ENCODE results near the gene FBXO44. TPM values are rescaled to one million over a fixed set of nuclear protein-coding genes. Genes with fewer than 3 reads are reported as not detected.

Gene FBXO44
- total RNA-seq, 1 experiment from 2014 or later, result 60.9 TPM

DNA sequence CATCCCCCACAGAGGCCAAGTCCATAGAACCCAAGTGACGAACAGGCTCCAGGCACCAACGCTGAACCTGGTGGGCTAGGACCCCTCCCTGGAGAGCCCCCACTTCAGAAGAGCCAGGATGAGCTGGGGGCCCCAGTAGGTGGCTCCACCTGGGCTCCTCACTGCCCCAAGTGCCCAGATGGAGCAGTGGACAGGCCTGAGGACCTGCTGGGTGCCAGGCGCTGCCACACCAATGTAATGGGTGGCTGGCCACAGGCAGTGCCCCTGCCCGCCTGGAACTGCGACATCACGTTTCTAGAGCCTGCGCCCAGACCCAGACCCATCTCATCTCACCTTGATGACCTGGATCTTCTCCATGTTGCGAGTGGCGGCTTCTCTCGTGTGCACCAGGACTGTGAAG is 20.6 kb downstream of the FBXO44 start:
- Histone ChIP-seq H3K27ac (ENCODE audit: low read depth, low read length) (no peak overlapping the region), H3K9ac (ENCODE audit: low read length) (no peak overlapping the region), H4K20me1 (ENCODE audit: insufficient read depth) (no peaks in the 10 kb centered on the region), H3K79me2 (ENCODE audit: insufficient read depth, low read length) (peaks cover 10% of the 10 kb centered on the region; the same call in 1 of the 2 replicates), H3K27me3 (ENCODE audit: insufficient read depth, low read length) (no peaks in the 10 kb centered on the region), H3K4me2 (ENCODE audit: low read length) (no peak overlapping the region), H3K9me2 (ENCODE audit: insufficient read depth) (no peaks in the 10 kb centered on the region), H2AFZ (ENCODE audit: low read depth, low read length, poor library complexity, severe bottlenecking) (no peak overlapping the region), H3K36me3 (ENCODE audit: control insufficient read depth in 1 of 2, insufficient read depth in 2 of 2, low read length in 2 of 2) (peaks cover 19 to 24% of the 10 kb centered on the region in 2 experiments; a peak in 3 of 4 replicates), H3K9me3 (ENCODE audit: control insufficient read depth in 1 of 2, insufficient read depth in 1 of 2, low read depth in 1 of 2, low read length in 2 of 2) (no peaks in the 10 kb centered on the region), H3K4me1 (ENCODE audit: control insufficient read depth in 1 of 2, insufficient read depth in 2 of 2, low read length in 2 of 2) (peaks cover 3 to 11% of the 10 kb centered on the region in 2 experiments; a peak in 3 of 4 replicates), H3K4me3 (replicated peaks in 1 of 2; ENCODE audit: low read depth in 1 of 2, low read length in 2 of 2) (no peak overlapping the region)
- DNase-seq (ENCODE audit: low read depth, low spot score) (no peak), ATAC-seq (peak; percentile 31; the same call in 1 of the 2 replicates)
- intact Hi-C loops (cut with micrococcal nuclease), result no loop called here
- CTCF ChIA-PET, result interaction anchor here (1.0 kb wide), 1 partner anchor 10 kb away, joined by 3 read pairs; no protein-coding TSS in a partner anchor
- RAD21 ChIA-PET (ENCODE audit: low non-redundant PET in 1 of 2, low total read pairs in 2 of 2, uncharacterized antibody in 2 of 2, unreplicated experiment in 2 of 2), result no interaction called here
- no peak for TF ChIP-seq ELF1 (IDR thresholded peaks at IDR 0.05; ENCODE audit: borderline replicate concordance, low read depth)
- TF ChIP-seq SRF (IDR thresholded peaks at IDR 0.05; ENCODE audit: low read depth), result no peak
- TF ChIP-seq POLR2AphosphoS5 (IDR thresholded peaks at IDR 0.05; ENCODE audit: low read depth, low read length), result no peak
- TF ChIP-seq CEBPB (IDR thresholded peaks at IDR 0.05; ENCODE audit: low read depth), result no peak
- 0 out of 6 replicates have a peak, but pooled peaks of 1 of the 3 experiments have one; percentile 9 for TF ChIP-seq CTCF (IDR thresholded peaks at IDR 0.05 in 2 of 3, conservative IDR thresholded peaks at IDR 0.05 in 1 of 3; ENCODE audit: borderline replicate concordance in 1 of 3, insufficient read depth in 1 of 3, low read depth in 2 of 3, low read length in 2 of 3)
- no TSS peak for BruUV-seq (replicated peaks)
- POLR2A ChIA-PET, result no interaction called here

GRCh38 chr1:11676386-11677103 is 21.9 kb downstream of the FBXO44 start:
- Histone ChIP-seq H3K9me2 (ENCODE audit: insufficient read depth) (no peaks in the 10 kb centered on the region), H3K4me2 (ENCODE audit: low read length) (no peak overlapping the region), H3K36me3 (ENCODE audit: control insufficient read depth in 1 of 2, insufficient read depth in 2 of 2, low read length in 2 of 2) (peaks cover 19 to 21% of the 10 kb centered on the region in 2 experiments; a peak in 3 of 4 replicates), H4K20me1 (ENCODE audit: insufficient read depth) (no peaks in the 10 kb centered on the region), H3K79me2 (ENCODE audit: insufficient read depth, low read length) (peaks cover 14% of the 10 kb centered on the region; the same call in 1 of the 2 replicates), H2AFZ (ENCODE audit: low read depth, low read length, poor library complexity, severe bottlenecking) (no peak overlapping the region), H3K9me3 (ENCODE audit: control insufficient read depth in 1 of 2, insufficient read depth in 1 of 2, low read depth in 1 of 2, low read length in 2 of 2) (no peaks in the 10 kb centered on the region), H3K4me1 (ENCODE audit: control insufficient read depth in 1 of 2, insufficient read depth in 2 of 2, low read length in 2 of 2) (peaks cover 4 to 17% of the 10 kb centered on the region in 2 experiments; a peak in 3 of 4 replicates), H3K9ac (ENCODE audit: low read length) (no peak overlapping the region), H3K4me3 (replicated peaks in 1 of 2; ENCODE audit: low read depth in 1 of 2, low read length in 2 of 2) (no peak overlapping the region), H3K27ac (ENCODE audit: low read depth, low read length) (no peak overlapping the region), H3K27me3 (ENCODE audit: insufficient read depth, low read length) (no peaks in the 10 kb centered on the region)
- intact Hi-C loops (cut with micrococcal nuclease), result no loop called here
- ChIA-PET RAD21 (ENCODE audit: low non-redundant PET in 1 of 2, low total read pairs in 2 of 2, uncharacterized antibody in 2 of 2, unreplicated experiment in 2 of 2) (no interaction called here), POLR2A (no interaction called here), CTCF (no interaction called here)
- no TSS peak for BruUV-seq (replicated peaks)
- no peak for DNase-seq (ENCODE audit: low read depth, low spot score)
- no peak for ATAC-seq
- TF ChIP-seq, protein P1, sequence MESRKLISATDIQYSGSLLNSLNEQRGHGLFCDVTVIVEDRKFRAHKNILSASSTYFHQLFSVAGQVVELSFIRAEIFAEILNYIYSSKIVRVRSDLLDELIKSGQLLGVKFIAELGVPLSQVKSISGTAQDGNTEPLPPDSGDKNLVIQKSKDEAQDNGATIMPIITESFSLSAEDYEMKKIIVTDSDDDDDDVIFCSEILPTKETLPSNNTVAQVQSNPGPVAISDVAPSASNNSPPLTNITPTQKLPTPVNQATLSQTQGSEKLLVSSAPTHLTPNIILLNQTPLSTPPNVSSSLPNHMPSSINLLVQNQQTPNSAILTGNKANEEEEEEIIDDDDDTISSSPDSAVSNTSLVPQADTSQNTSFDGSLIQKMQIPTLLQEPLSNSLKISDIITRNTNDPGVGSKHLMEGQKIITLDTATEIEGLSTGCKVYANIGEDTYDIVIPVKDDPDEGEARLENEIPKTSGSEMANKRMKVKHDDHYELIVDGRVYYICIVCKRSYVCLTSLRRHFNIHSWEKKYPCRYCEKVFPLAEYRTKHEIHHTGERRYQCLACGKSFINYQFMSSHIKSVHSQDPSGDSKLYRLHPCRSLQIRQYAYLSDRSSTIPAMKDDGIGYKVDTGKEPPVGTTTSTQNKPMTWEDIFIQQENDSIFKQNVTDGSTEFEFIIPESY (IDR thresholded peaks at IDR 0.05; ENCODE audit: extremely low read depth, insufficient replicate concordance, low read length), result no peak
- TF ChIP-seq EGR1 (IDR thresholded peaks at IDR 0.05; ENCODE audit: low read depth) (no peak), ZFX (IDR thresholded peaks at IDR 0.05) (no peak), CTCF (IDR thresholded peaks at IDR 0.05 in 2 of 3, conservative IDR thresholded peaks at IDR 0.05 in 1 of 3; ENCODE audit: borderline replicate concordance in 1 of 3, insufficient read depth in 1 of 3, low read depth in 2 of 3, low read length in 2 of 3) (0 out of 6 replicates have a peak, but pooled peaks of 1 of the 3 experiments have one; percentile 14), ZNF274 (IDR thresholded peaks at IDR 0.05; ENCODE audit: low read depth, low read length) (no peak), SP1 (IDR thresholded peaks at IDR 0.05; ENCODE audit: low read depth) (no peak), YY1 (IDR thresholded peaks at IDR 0.05; ENCODE audit: extremely low read depth, insufficient replicate concordance, low read depth, low read length) (no peak)
